SK-N-MC (cell line): Measurements from ENCODE around the gene MED4.

Source experiments
- EZH2 ChIP-seq: fragments of 200-600 bp; sonication (generic); IDR thresholded peaks from one replicate; pipeline ENCODE4 v1.6.1; 2017; ENCODE audit warnings: antibody characterized with exemption
- FOXP2 ChIP-seq: optimal IDR thresholded peaks from 2 replicates; pipeline ENCODE3; 2011; ENCODE audit warnings: mild to moderate bottlenecking, moderate library complexity; ENCODE audit not compliant: insufficient read depth; ENCODE audit errors: extremely low read length, control extremely low read depth
- POLR2AphosphoS5 ChIP-seq: IDR thresholded peaks from 2 replicates; pipeline ENCODE4 v1.6.1; 2012; ENCODE audit warnings: mild to moderate bottlenecking, low read depth, low read length, borderline replicate concordance

DNA sequence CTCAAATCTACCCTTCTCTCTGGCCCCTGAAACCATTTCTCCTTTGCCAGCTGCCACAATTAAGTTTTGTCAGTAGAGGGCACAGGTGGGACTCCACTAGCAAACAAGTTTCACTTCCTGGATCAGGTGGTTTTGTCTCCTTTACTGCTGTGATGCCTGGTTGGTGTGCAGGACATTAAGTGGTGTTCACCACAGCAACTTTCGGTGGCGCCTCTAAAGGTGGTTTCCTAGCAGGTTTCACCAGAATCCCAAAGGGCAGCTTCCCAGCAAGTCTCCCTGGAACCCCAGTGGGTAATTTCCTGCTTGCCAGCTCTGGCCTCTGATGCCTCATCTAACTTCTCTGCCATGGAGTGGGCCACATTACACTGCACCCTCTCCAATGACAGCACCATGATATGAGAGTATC is 16.6 kb downstream of the MED4 start:
- TF ChIP-seq EZH2 (no peak), POLR2AphosphoS5 (no peak), FOXP2 (no peak)
